Measurements from ENCODE around the gene RNF213.

Gene RNF213

DNA sequence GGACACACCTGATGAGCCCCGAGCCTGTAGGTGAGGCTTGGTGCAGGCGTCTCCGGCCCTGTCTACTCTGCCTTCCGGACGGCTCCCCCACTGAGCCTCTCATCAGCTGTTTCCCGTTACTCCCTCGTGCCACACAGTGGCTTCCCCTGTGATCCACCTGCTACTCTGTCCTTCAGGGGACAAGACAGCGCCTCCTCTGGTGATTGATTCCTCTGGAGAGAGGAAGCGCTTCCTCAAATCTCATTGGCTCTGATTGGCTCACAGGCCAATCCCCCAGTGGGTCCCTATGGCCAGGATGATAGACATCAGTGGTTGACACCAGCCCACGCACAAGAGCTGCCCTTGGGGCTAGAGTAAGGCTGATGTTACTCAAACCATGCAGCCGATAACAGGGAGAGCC is 24.0 kb downstream of the RNF213 start:
- Histone ChIP-seq H3K27me3 (ENCODE audit: low read length) (no peaks in the 10 kb centered on the region), H3K9me3 (ENCODE audit: insufficient read depth, low read length) (no peaks in the 10 kb centered on the region), H3K9me2 (replicated peaks; ENCODE audit: insufficient read depth, low read length) (no peaks in the 10 kb centered on the region), H2AFZ (ENCODE audit: low read depth, low read length, severe bottlenecking) (no peak overlapping the region), H3K79me2 (ENCODE audit: insufficient read depth, low read length) (no peaks in the 10 kb centered on the region), H3K36me3 (ENCODE audit: low read length) (no peaks in the 10 kb centered on the region), H3K9ac (ENCODE audit: low read length) (no peak overlapping the region), H3K4me3 (ENCODE audit: insufficient read depth, low read length, poor library complexity, severe bottlenecking) (no peak overlapping the region), H4K20me1 (ENCODE audit: low read depth, low read length) (no peaks in the 10 kb centered on the region), H3K27ac (ENCODE audit: low read depth, low read length) (no peak overlapping the region), H3F3A (ENCODE audit: insufficient read depth) (no peaks in the 10 kb centered on the region), H3K4me2 (ENCODE audit: low read depth, low read length, poor library complexity, severe bottlenecking) (no peak overlapping the region)
- TF ChIP-seq, protein P1, sequence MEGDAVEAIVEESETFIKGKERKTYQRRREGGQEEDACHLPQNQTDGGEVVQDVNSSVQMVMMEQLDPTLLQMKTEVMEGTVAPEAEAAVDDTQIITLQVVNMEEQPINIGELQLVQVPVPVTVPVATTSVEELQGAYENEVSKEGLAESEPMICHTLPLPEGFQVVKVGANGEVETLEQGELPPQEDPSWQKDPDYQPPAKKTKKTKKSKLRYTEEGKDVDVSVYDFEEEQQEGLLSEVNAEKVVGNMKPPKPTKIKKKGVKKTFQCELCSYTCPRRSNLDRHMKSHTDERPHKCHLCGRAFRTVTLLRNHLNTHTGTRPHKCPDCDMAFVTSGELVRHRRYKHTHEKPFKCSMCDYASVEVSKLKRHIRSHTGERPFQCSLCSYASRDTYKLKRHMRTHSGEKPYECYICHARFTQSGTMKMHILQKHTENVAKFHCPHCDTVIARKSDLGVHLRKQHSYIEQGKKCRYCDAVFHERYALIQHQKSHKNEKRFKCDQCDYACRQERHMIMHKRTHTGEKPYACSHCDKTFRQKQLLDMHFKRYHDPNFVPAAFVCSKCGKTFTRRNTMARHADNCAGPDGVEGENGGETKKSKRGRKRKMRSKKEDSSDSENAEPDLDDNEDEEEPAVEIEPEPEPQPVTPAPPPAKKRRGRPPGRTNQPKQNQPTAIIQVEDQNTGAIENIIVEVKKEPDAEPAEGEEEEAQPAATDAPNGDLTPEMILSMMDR (IDR thresholded peaks at IDR 0.05; ENCODE audit: insufficient read depth, low read length, poor library complexity, severe bottlenecking), result no peak
- no peak for TF ChIP-seq EZH2phosphoT487 (conservative IDR thresholded peaks at IDR 0.05; ENCODE audit: low read length)

DNA sequence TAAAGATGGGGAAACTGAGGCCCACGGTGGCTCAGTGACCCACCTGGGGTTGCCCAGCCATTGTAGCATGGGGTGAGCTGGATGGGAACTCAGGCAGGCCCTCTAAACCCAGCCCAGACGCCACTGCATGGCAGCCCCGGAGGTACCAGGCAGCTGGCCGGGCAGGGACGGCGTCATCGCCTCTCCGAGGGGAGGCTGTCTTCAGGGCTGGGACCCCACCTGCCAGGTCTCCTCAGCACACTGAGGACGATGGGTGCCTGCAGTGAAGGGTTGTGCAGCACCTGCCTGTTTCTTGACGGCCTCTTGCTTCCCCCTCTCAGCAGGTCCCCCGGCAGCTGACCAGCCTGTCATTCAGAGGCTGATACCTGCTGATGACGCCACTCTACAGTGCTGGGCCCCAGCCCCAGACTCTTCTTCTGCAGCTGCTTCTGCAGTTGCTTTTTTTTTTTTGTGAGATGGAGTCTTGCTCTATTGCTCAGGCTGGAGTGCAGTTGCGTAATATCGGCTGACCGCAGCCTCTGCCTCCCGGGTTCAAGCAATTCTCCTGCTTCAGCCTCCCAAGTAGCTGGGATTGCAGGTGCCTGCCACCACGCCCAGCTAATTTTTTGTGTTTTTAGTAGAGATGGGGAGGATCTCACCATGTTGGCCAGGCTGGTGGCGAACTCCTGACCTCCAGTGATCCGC is 24.7 kb downstream of the RNF213 start:
- Histone ChIP-seq H2AFZ (ENCODE audit: low read depth, low read length, severe bottlenecking) (no peak overlapping the region), H3K79me2 (ENCODE audit: insufficient read depth, low read length) (no peaks in the 10 kb centered on the region), H3K9me2 (replicated peaks; ENCODE audit: insufficient read depth, low read length) (no peaks in the 10 kb centered on the region), H3K9me3 (ENCODE audit: insufficient read depth, low read length) (no peaks in the 10 kb centered on the region), H3K36me3 (ENCODE audit: low read length) (no peaks in the 10 kb centered on the region), H4K20me1 (ENCODE audit: low read depth, low read length) (no peaks in the 10 kb centered on the region), H3K4me3 (ENCODE audit: insufficient read depth, low read length, poor library complexity, severe bottlenecking) (no peak overlapping the region), H3K9ac (ENCODE audit: low read length) (no peak overlapping the region), H3K4me2 (ENCODE audit: low read depth, low read length, poor library complexity, severe bottlenecking) (no peak overlapping the region), H3K27me3 (ENCODE audit: low read length) (no peaks in the 10 kb centered on the region), H3F3A (ENCODE audit: insufficient read depth) (no peaks in the 10 kb centered on the region), H3K27ac (ENCODE audit: low read depth, low read length) (no peak overlapping the region)
- TF ChIP-seq, protein P1 (IDR thresholded peaks at IDR 0.05; ENCODE audit: insufficient read depth, low read length, poor library complexity, severe bottlenecking), result no peak
- TF ChIP-seq EZH2phosphoT487 (conservative IDR thresholded peaks at IDR 0.05; ENCODE audit: low read length), result no peak

DNA sequence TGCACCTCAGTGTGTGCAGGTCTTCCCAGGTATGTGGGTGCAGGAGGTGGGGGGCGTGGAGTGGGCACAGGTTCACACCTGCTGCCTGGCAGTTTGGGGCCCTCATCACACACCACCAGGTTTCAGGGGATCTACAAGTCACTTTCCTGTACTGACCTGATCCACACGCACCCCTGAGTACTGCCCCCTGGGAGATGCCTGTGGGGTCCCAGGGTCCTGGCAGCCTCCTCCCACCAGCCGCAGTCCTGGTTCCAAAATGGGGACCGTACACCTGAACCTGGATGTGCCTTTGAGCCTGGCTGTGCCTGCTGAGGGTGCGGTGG is 25.9 kb downstream of the RNF213 start:
- Histone ChIP-seq H3K9me3 (ENCODE audit: insufficient read depth, low read length) (no peaks in the 10 kb centered on the region), H3K4me2 (ENCODE audit: low read depth, low read length, poor library complexity, severe bottlenecking) (no peak overlapping the region), H2AFZ (ENCODE audit: low read depth, low read length, severe bottlenecking) (no peak overlapping the region), H3F3A (ENCODE audit: insufficient read depth) (no peaks in the 10 kb centered on the region), H3K9ac (ENCODE audit: low read length) (no peak overlapping the region), H3K9me2 (replicated peaks; ENCODE audit: insufficient read depth, low read length) (no peaks in the 10 kb centered on the region), H3K4me3 (ENCODE audit: insufficient read depth, low read length, poor library complexity, severe bottlenecking) (no peak overlapping the region), H4K20me1 (ENCODE audit: low read depth, low read length) (no peaks in the 10 kb centered on the region), H3K36me3 (ENCODE audit: low read length) (no peaks in the 10 kb centered on the region), H3K79me2 (ENCODE audit: insufficient read depth, low read length) (no peaks in the 10 kb centered on the region), H3K27ac (ENCODE audit: low read depth, low read length) (no peak overlapping the region), H3K27me3 (ENCODE audit: low read length) (no peaks in the 10 kb centered on the region)
- TF ChIP-seq, protein P1 (IDR thresholded peaks at IDR 0.05; ENCODE audit: insufficient read depth, low read length, poor library complexity, severe bottlenecking), result no peak
- TF ChIP-seq EZH2phosphoT487 (conservative IDR thresholded peaks at IDR 0.05; ENCODE audit: low read length), result no peak

Data from SU-DHL-6 (cell line).